ENCODE measurements around the gene GPR65. TPM values are rescaled to one million over a fixed set of nuclear protein-coding genes. Genes with fewer than 3 reads are reported as not detected.

The GPR65 gene
- total and polyA plus RNA-seq, 10 of the 15 experiments (the other 5 are each of a cell fraction or from before 2014, with no cell fraction given): 4.4 to 14.7 (median 9.4) TPM

DNA sequence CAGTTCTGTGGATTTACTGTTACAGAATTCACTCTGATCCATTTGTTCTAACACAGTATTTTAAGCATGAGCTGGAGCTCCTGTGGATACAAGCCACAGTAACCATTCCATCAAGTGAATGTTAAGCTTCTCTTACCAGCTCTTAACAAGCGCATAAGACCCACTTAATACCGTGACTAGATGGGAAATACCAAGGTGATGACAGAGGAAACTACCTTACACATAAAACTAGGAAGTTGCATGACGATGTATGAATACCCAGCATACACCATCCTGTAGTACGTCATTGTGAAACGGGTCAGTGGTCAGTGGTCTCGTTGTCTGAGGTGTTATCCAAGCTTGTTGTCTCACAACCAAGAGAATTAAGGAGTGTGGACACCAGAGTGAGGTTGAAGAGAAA is 10.0 kb upstream of the GPR65 start:
- Histone ChIP-seq H2AFZ (ENCODE audit: control insufficient read depth, low read depth, low read length) (peak overlapping the region; percentile 47), H3K27ac (ENCODE audit: control insufficient read depth, insufficient read depth) (peak overlapping the region; percentile 78), H3K9ac (ENCODE audit: control insufficient read depth, insufficient read depth, low read length) (no peak overlapping the region; the same call in 1 of the 2 replicates), H3K4me3 (peak overlapping the region; percentile 14; the same call in 1 of the 2 replicates), H3K4me1 (ENCODE audit: control insufficient read depth, insufficient read depth, low read length) (peaks cover 26% of the 10 kb centered on the region), H3K4me2 (ENCODE audit: control insufficient read depth, insufficient read depth) (peak overlapping the region; percentile 63), H3K79me2 (ENCODE audit: control insufficient read depth, insufficient read depth, low read length) (no peaks in the 10 kb centered on the region), H3K36me3 (ENCODE audit: control insufficient read depth in 2 of 2, insufficient read depth in 2 of 2, low read length in 1 of 2) (no peaks in the 10 kb centered on the region), H4K20me1 (ENCODE audit: control insufficient read depth, insufficient read depth) (no peaks in the 10 kb centered on the region), H3K9me3 (replicated peaks; ENCODE audit: control insufficient read depth, insufficient read depth, low read length) (no peaks in the 10 kb centered on the region; the same call in 1 of the 3 replicates), H3K27me3 (replicated peaks in 1 of 2; ENCODE audit: control insufficient read depth in 2 of 2, insufficient read depth in 2 of 2, low read length in 1 of 2) (no peaks in the 10 kb centered on the region)
- no TSS peak for BruUV-seq (replicated peaks)
- ChIA-PET RAD21 (ENCODE audit: unreplicated experiment) (interaction anchor here (1.0 to 5.4 kb wide), 7 partner anchors 10 to 50 kb away, joined by 3 to 107 read pairs (median 9); partner anchors contain the start of gene GPR65), POLR2A (interaction anchor here (0.5 to 5.4 kb wide), 7 partner anchors 10 to 686 kb away, joined by 3 to 122 read pairs (median 4); partner anchors contain the start of gene GPR65), SMC1A (ENCODE audit: uncharacterized antibody, unreplicated experiment) (interaction anchor here (0.7 to 5.4 kb wide), 12 partner anchors 11 to 50 kb away, joined by 3 to 158 read pairs (median 3); partner anchors contain the start of gene GPR65), CTCF (interaction anchor here (0.6 to 3.5 kb wide), 13 partner anchors 8 to 227 kb away, joined by 3 to 22 read pairs (median 5); partner anchors contain the start of gene GPR65)
- 1% methylated on average over 6 of the region's 6 CpGs for WGBS (ENCODE audit: insufficient coverage, insufficient replicate concordance, low lambda C conversion rate, missing lambda C conversion rate)
- FAIRE-seq (peak; percentile 47), ATAC-seq (peak; percentile 65), DNase-seq (ENCODE audit: low read depth, low spot score) (peak; percentile 83)
- in situ Hi-C loops (cut with MboI) (no loop called here), intact Hi-C loops (cut with micrococcal nuclease; ENCODE audit: unreplicated experiment) (loop anchor here (1.0 to 10.0 kb wide), 2 partner anchors 10 to 1960 kb away; partner anchors contain the start of genes EFCAB11, GPR65 and TDP1)
- TF ChIP-seq NBN (IDR thresholded peaks at IDR 0.05): peak; percentile 92; the same call in 1 of the 2 replicates
- TF ChIP-seq, protein P1, sequence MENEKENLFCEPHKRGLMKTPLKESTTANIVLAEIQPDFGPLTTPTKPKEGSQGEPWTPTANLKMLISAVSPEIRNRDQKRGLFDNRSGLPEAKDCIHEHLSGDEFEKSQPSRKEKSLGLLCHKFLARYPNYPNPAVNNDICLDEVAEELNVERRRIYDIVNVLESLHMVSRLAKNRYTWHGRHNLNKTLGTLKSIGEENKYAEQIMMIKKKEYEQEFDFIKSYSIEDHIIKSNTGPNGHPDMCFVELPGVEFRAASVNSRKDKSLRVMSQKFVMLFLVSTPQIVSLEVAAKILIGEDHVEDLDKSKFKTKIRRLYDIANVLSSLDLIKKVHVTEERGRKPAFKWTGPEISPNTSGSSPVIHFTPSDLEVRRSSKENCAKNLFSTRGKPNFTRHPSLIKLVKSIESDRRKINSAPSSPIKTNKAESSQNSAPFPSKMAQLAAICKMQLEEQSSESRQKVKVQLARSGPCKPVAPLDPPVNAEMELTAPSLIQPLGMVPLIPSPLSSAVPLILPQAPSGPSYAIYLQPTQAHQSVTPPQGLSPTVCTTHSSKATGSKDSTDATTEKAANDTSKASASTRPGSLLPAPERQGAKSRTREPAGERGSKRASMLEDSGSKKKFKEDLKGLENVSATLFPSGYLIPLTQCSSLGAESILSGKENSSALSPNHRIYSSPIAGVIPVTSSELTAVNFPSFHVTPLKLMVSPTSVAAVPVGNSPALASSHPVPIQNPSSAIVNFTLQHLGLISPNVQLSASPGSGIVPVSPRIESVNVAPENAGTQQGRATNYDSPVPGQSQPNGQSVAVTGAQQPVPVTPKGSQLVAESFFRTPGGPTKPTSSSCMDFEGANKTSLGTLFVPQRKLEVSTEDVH (IDR thresholded peaks at IDR 0.05; ENCODE audit: low read depth, partially characterized antibody): no peak
- peak; percentile 77 for TF ChIP-seq RELA (IDR thresholded peaks at IDR 0.05; ENCODE audit: borderline replicate concordance, partially characterized antibody)
- 0 out of 2 replicates have a peak, but pooled peaks have one; percentile 45 for TF ChIP-seq SMAD5 (IDR thresholded peaks at IDR 0.05; ENCODE audit: low read depth)
- peak; percentile 82; the same call in 1 of the 2 replicates for TF ChIP-seq FOXM1 (IDR thresholded peaks at IDR 0.05; ENCODE audit: low read depth, low read length)
- peak; percentile 91 for TF ChIP-seq RUNX3 (IDR thresholded peaks at IDR 0.05; ENCODE audit: low read length)
- TF ChIP-seq, protein P2, sequence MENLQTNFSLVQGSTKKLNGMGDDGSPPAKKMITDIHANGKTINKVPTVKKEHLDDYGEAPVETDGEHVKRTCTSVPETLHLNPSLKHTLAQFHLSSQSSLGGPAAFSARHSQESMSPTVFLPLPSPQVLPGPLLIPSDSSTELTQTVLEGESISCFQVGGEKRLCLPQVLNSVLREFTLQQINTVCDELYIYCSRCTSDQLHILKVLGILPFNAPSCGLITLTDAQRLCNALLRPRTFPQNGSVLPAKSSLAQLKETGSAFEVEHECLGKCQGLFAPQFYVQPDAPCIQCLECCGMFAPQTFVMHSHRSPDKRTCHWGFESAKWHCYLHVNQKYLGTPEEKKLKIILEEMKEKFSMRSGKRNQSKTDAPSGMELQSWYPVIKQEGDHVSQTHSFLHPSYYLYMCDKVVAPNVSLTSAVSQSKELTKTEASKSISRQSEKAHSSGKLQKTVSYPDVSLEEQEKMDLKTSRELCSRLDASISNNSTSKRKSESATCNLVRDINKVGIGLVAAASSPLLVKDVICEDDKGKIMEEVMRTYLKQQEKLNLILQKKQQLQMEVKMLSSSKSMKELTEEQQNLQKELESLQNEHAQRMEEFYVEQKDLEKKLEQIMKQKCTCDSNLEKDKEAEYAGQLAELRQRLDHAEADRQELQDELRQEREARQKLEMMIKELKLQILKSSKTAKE (IDR thresholded peaks at IDR 0.05; ENCODE audit: low read depth, poor library complexity, severe bottlenecking): peak; percentile 63
- TF ChIP-seq, protein P3, sequence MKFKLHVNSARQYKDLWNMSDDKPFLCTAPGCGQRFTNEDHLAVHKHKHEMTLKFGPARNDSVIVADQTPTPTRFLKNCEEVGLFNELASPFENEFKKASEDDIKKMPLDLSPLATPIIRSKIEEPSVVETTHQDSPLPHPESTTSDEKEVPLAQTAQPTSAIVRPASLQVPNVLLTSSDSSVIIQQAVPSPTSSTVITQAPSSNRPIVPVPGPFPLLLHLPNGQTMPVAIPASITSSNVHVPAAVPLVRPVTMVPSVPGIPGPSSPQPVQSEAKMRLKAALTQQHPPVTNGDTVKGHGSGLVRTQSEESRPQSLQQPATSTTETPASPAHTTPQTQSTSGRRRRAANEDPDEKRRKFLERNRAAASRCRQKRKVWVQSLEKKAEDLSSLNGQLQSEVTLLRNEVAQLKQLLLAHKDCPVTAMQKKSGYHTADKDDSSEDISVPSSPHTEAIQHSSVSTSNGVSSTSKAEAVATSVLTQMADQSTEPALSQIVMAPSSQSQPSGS (IDR thresholded peaks at IDR 0.05; ENCODE audit: low read length): peak; percentile 95
- peak; percentile 73; the same call in 1 of the 2 replicates for TF ChIP-seq NFIC (IDR thresholded peaks at IDR 0.05; ENCODE audit: low read depth, low read length)
- peak; percentile 80 for TF ChIP-seq MLLT1 (IDR thresholded peaks at IDR 0.05)
- TF ChIP-seq EP300 (IDR thresholded peaks at IDR 0.05; ENCODE audit: borderline replicate concordance in 1 of 2, control insufficient read depth in 1 of 2, low read depth in 2 of 2, low read length in 2 of 2): peak; percentile 93 to 95; a peak in 2 of 4 replicates
- peak; percentile 67; the same call in 1 of the 3 replicates for TF ChIP-seq POU2F2 (IDR thresholded peaks at IDR 0.05; ENCODE audit: borderline replicate concordance, low read depth, low read length)
- TF ChIP-seq POLR2AphosphoS5 (IDR thresholded peaks at IDR 0.05; ENCODE audit: low read length): peak; percentile 84
- TF ChIP-seq IRF4 (IDR thresholded peaks at IDR 0.05; ENCODE audit: low read depth, low read length): peak; percentile 73
- no peak for TF ChIP-seq SIX5 (IDR thresholded peaks at IDR 0.05; ENCODE audit: low read depth, low read length, severe bottlenecking)
- TF ChIP-seq STAT3 (IDR thresholded peaks at IDR 0.05; ENCODE audit: low read depth, low read length): no peak; the same call in 1 of the 2 replicates

All from GM12878 (cell line).